GM12878 (cell line): ENCODE data around the gene SEMA4A. TPM values are rescaled to one million over a fixed set of nuclear protein-coding genes. Genes with fewer than 3 reads are reported as not detected.
A peak's percentile ranks its signal among the peaks of the same experiment; 100 is the strongest.

Experiments used
- ATAC-seq: fragments of 200-7000 bp; cut with Tn5 transposase; 3 replicates; pipeline ENCODE4 v1.9.1; 2020; ENCODE audit warnings: mild to moderate bottlenecking, moderate library complexity
- BruUV-seq: library from RNA; stranded (reverse); fragments of 400-500 nt; replicated peaks from 2 replicates; lab custom pipeline; 2021; lab: Mats Ljungman, UMichigan
- CTCF ChIA-PET: fragments of 300-600 bp; sonication (Branson Sonifier 250); formaldehyde crosslinking; extraction: SDS; loops from one replicate; lab custom pipeline; 2021; ENCODE audit warnings: inconsistent platforms; lab: Yijun Ruan, JAX
- POLR2A ChIA-PET: fragments of 350-600 bp; formaldehyde crosslinking; extraction: SDS; loops from one replicate; lab custom pipeline; 2021; ENCODE audit warnings: inconsistent platforms; lab: Charles Lee
- RAD21 ChIA-PET: fragments of 300-600 bp; sonication (Branson Sonifier 250); formaldehyde crosslinking; loops from one replicate; lab custom pipeline; 2023; ENCODE audit warnings: antibody characterized with exemption; ENCODE audit not compliant: unreplicated experiment; lab: Charles Lee
- SMC1A ChIA-PET: fragments of 300-600 bp; sonication (Branson Sonifier 250); formaldehyde crosslinking; loops from one replicate; lab custom pipeline; 2023; ENCODE audit not compliant: unreplicated experiment, uncharacterized antibody; lab: Charles Lee
- DNase-seq: peaks from one replicate; pipeline ENCODE4 v3.0.0-alpha.2; 2011; ENCODE audit warnings: low read depth, low spot score
- FAIRE-seq: peaks from 3 replicates; lab custom pipeline; 2011; peaks lifted over from hg19 to GRCh38; lab: Jason Lieb, UNC
- H2AFZ ChIP-seq: 2 replicates; pipeline ENCODE4 v1.6.0; 2011; ENCODE audit warnings: low read depth, low read length, control low read depth; ENCODE audit not compliant: control insufficient read depth
- H3K27ac ChIP-seq: 2 replicates; pipeline ENCODE4 v1.5.1; 2011; ENCODE audit warnings: control low read depth; ENCODE audit not compliant: control insufficient read depth, insufficient read depth
- H3K27me3 ChIP-seq, 2 experiments: replicated peaks in 1 of 2; 2 replicates each; pipeline versions ENCODE4 v1.6.0 to v1.6.1; 2011; ENCODE audit warnings: low read length in 1 of 2; ENCODE audit not compliant: control insufficient read depth in 2 of 2, insufficient read depth in 2 of 2
- H3K36me3 ChIP-seq, 2 experiments: 2 replicates each; pipeline ENCODE4 v1.5.1; 2011; ENCODE audit warnings: low read length in 1 of 2; ENCODE audit not compliant: control insufficient read depth in 2 of 2, insufficient read depth in 2 of 2
- H3K4me1 ChIP-seq: 2 replicates; pipeline ENCODE4 v1.6.1; 2011; ENCODE audit warnings: mild to moderate bottlenecking, low read length, moderate library complexity, mixed read lengths; ENCODE audit not compliant: control insufficient read depth, insufficient read depth
- H3K4me2 ChIP-seq: 2 replicates; pipeline ENCODE4 v1.6.0; 2011; ENCODE audit warnings: control low read depth; ENCODE audit not compliant: control insufficient read depth, insufficient read depth
- H3K4me3 ChIP-seq: fragments of 200-600 bp; sonication (generic); 2 replicates; pipeline ENCODE4 v1.5.1; 2016
- H3K79me2 ChIP-seq: 2 replicates; pipeline ENCODE4 v1.6.0; 2011; ENCODE audit warnings: low read length; ENCODE audit not compliant: control insufficient read depth, insufficient read depth
- H3K9ac ChIP-seq: 2 replicates; pipeline ENCODE4 v1.8.0; 2011; ENCODE audit warnings: low read length, control low read depth, mixed read lengths; ENCODE audit not compliant: control insufficient read depth, insufficient read depth
- H3K9me3 ChIP-seq: replicated peaks from 3 replicates; pipeline ENCODE4 v1.5.1; 2011; ENCODE audit warnings: mild to moderate bottlenecking, low read length; ENCODE audit not compliant: control insufficient read depth, insufficient read depth
- H4K20me1 ChIP-seq: 2 replicates; pipeline ENCODE4 v1.6.0; 2011; ENCODE audit not compliant: control insufficient read depth, insufficient read depth
- BHLHE40 ChIP-seq, 2 experiments: fragments of 450-650 bp in 1 of 2; IDR thresholded peaks; 2 replicates each; pipeline ENCODE4 v1.6.1; 2011 to 2017; ENCODE audit warnings: low read depth in 2 of 2, borderline replicate concordance in 1 of 2, improper control_type of control experiment in 1 of 2, low read length in 1 of 2, mild to moderate bottlenecking in 1 of 2
- CBX5 ChIP-seq: sonication (generic); IDR thresholded peaks from 2 replicates; pipeline ENCODE4 v1.6.1; 2016; ENCODE audit warnings: low read depth, moderate library complexity, mild to moderate bottlenecking, inconsistent platforms
- CUX1 ChIP-seq: IDR thresholded peaks from 2 replicates; pipeline ENCODE4 v1.6.1; 2012; ENCODE audit warnings: improper control_type of control experiment, low read depth, low read length; ENCODE audit not compliant: insufficient replicate concordance
- ELK1 ChIP-seq: IDR thresholded peaks from 2 replicates; pipeline ENCODE4 v1.6.1; 2012; ENCODE audit warnings: low read depth, low read length, improper control_type of control experiment
- ETV6 ChIP-seq, 2 experiments: fragments of 450-650 bp in 1 of 2; IDR thresholded peaks in 1 of 2; conservative IDR thresholded peaks in 1 of 2; 2 replicates each; pipeline ENCODE4 v1.6.1; 2014; ENCODE audit warnings: antibody characterized with exemption in 1 of 2, borderline replicate concordance in 1 of 2, low read depth in 1 of 2, mild to moderate bottlenecking in 1 of 2, moderate library complexity in 1 of 2
- EZH2 ChIP-seq: IDR thresholded peaks from 2 replicates; pipeline ENCODE4 v1.6.1; 2012; ENCODE audit warnings: low read depth, mild to moderate bottlenecking, control low read depth, inconsistent platforms, low read length, borderline replicate concordance; ENCODE audit not compliant: control insufficient read depth
- IKZF2 ChIP-seq, 2 experiments: fragments of 450-650 bp; IDR thresholded peaks; 2 replicates each; pipeline ENCODE4 v1.6.1; 2017; ENCODE audit warnings: mild to moderate bottlenecking in 2 of 2, moderate library complexity in 2 of 2
- MEF2B ChIP-seq: fragments of 450-650 bp; IDR thresholded peaks from 2 replicates; pipeline ENCODE4 v1.6.1; 2018; ENCODE audit warnings: mild to moderate bottlenecking, moderate library complexity; ENCODE audit not compliant: partially characterized antibody, poor library complexity, severe bottlenecking
- RB1 ChIP-seq: fragments of 450-650 bp; formaldehyde crosslinking; IDR thresholded peaks from 2 replicates; pipeline ENCODE4 v1.6.1; 2017; ENCODE audit warnings: mild to moderate bottlenecking, borderline replicate concordance
- SPI1 ChIP-seq: IDR thresholded peaks from 2 replicates; pipeline ENCODE4 v1.6.1; 2011; ENCODE audit warnings: low read depth, mild to moderate bottlenecking, low read length, moderate library complexity, borderline replicate concordance; ENCODE audit not compliant: insufficient read depth
- SUPT20H ChIP-seq: IDR thresholded peaks from 2 replicates; pipeline ENCODE4 v1.6.1; 2011; ENCODE audit warnings: low read depth, mild to moderate bottlenecking, low read length, moderate library complexity, borderline replicate concordance; ENCODE audit not compliant: control insufficient read depth
- YY1 ChIP-seq: IDR thresholded peaks from 2 replicates; pipeline ENCODE4 v1.6.1; 2011; ENCODE audit warnings: low read depth, mild to moderate bottlenecking, low read length
- ZNF622 ChIP-seq: fragments of 450-650 bp; IDR thresholded peaks from 2 replicates; pipeline ENCODE4 v1.6.1; 2017; ENCODE audit warnings: mild to moderate bottlenecking, inconsistent platforms
- WGBS: methylation state at CpG from one replicate; pipeline ENCODE4 v1.1.6; 2016; ENCODE audit warnings: low lambda C conversion rate; ENCODE audit not compliant: insufficient replicate concordance, insufficient coverage; ENCODE audit errors: missing lambda C conversion rate; 5-methylcytosine and 5-hydroxymethylcytosine counted together
- in situ Hi-C: fragments of 300-500 bp; cut with MboI; formaldehyde crosslinking; loops from 9 replicates; pipeline ENCODE4 v1.14.3; 2018; ENCODE audit warnings: mixed read lengths
- intact Hi-C: fragments of 100-400 bp; cut with micrococcal nuclease; formaldehyde crosslinking; loops from one replicate; pipeline ENCODE4 v1.14.2; 2022; ENCODE audit not compliant: unreplicated experiment
- polyA plus RNA-seq, 11 experiments: library from polyadenylated mRNA; depleted of rRNA in 4 of 11; unstranded in 6 of 11; stranded (reverse) in 5 of 11; fragments of >200 nt; fragmentation: Nextera tagmentation in 4 of 11; fragmentation: Illumina TruSeq in 1 of 11; extraction: Ambion mirVana in 4 of 11; extraction: Trizol in 1 of 11; gene quantifications; 1 replicate in 1 of 11; 2 replicates in 10 of 11; pipeline versions ENCODE4 v1.2.1 to v1.2.3, GENCODE V29; 2011 to 2016; ENCODE audit warnings: inconsistent platforms in 2 of 11, missing spikeins in 2 of 11, low read depth in 1 of 11
- total RNA-seq, 4 experiments: library from RNA; depleted of rRNA in 3 of 4; stranded (reverse); fragments of >200 nt in 3 of 4; fragmentation: Illumina TruSeq in 1 of 4; extraction: Trizol in 1 of 4; gene quantifications; 2 replicates each; pipeline versions ENCODE4 v1.2.1 to v1.2.3, GENCODE V29; 2013 to 2021
- TF ChIP-seq, protein P1 (sequence below): IDR thresholded peaks from 2 replicates; pipeline ENCODE4 v1.6.1; 2011; ENCODE audit warnings: low read depth, low read length, improper control_type of control experiment, borderline replicate concordance

The SEMA4A gene
- total and polyA plus RNA-seq, 10 of the 15 experiments (the other 5 are each of a cell fraction or from before 2014, with no cell fraction given) = 2.6 to 64.2 (median 32.8) TPM

GRCh38 chr1:156148216-156148615 is 5.2 kb upstream of the SEMA4A start:
- RAD21 ChIA-PET = interaction anchor here (0.8 to 17.9 kb wide), 15 partner anchors 8 to 343 kb away, joined by 3 to 361 read pairs (median 5); partner anchors contain the start of gene PMF1
- FAIRE-seq (peak; percentile 65), ATAC-seq (peak; percentile 15), DNase-seq (peak; percentile 62)
- Histone ChIP-seq H4K20me1 (no peaks in the 10 kb centered on the region), H2AFZ (peak overlapping the region; percentile 61), H3K4me1 (peaks cover 66% of the 10 kb centered on the region), H3K79me2 (peaks cover 1% of the 10 kb centered on the region), H3K9ac (peak overlapping the region; percentile 42), H3K4me3 (no peak overlapping the region; the same call in 1 of the 2 replicates), H3K9me3 (no peaks in the 10 kb centered on the region), H3K27me3 (no peaks in the 10 kb centered on the region), H3K36me3 (no peaks in the 10 kb centered on the region), H3K4me2 (peak overlapping the region; percentile 95), H3K27ac (peak overlapping the region; percentile 80)
- intact Hi-C loops = loop anchor here (5.0 kb wide), 1 partner anchor 169 kb away; no protein-coding TSS in a partner anchor
- 2% methylated on average over 6 of the region's 6 CpGs for WGBS
- SMC1A ChIA-PET = interaction anchor here (0.6 to 22.3 kb wide), 18 partner anchors 8 to 210 kb away, joined by 3 to 411 read pairs (median 8); partner anchors contain the start of genes PMF1, SLC25A44 and SMG5
- POLR2A ChIA-PET = interaction anchor here (0.6 to 11.7 kb wide), 9 partner anchors 12 to 189 kb away, joined by 3 to 158 read pairs (median 7); partner anchors contain the start of genes PMF1 and SLC25A44
- CTCF ChIA-PET = interaction anchor here (0.6 to 16.8 kb wide), 13 partner anchors 9 to 298 kb away, joined by 3 to 502 read pairs (median 13); partner anchors contain the start of genes SLC25A44 and SMG5
- no TSS peak for BruUV-seq
- in situ Hi-C loops = loop anchor here (5.0 kb wide), 1 partner anchor 74 kb away; no protein-coding TSS in a partner anchor
- TF ChIP-seq CUX1 (no peak), RB1 (no peak), SPI1 (peak; percentile 31; the same call in 1 of the 2 replicates), SUPT20H (no peak), EZH2 (no peak), YY1 (peak; percentile 65; the same call in 1 of the 2 replicates), MEF2B (peak; percentile 79), BHLHE40 (IDR thresholded peaks at IDR 0.05; ENCODE audit: borderline replicate concordance in 1 of 2, low read depth in 2 of 2, low read length in 1 of 2) (peak; percentile 40 to 80; a peak in 2 of 4 replicates), ZNF622 (no peak), CBX5 (no peak), ELK1 (no peak), IKZF2 (IDR thresholded peaks at IDR 0.05) (peak; percentile 19 to 41; a peak in 1 of 4 replicates), ETV6 (conservative IDR thresholded peaks at IDR 0.05 in 1 of 2, IDR thresholded peaks at IDR 0.05 in 1 of 2; ENCODE audit: borderline replicate concordance in 1 of 2, low read depth in 1 of 2) (0 out of 4 replicates have a peak, but pooled peaks of 1 of the 2 experiments have one; percentile 21)
- TF ChIP-seq, protein P1, sequence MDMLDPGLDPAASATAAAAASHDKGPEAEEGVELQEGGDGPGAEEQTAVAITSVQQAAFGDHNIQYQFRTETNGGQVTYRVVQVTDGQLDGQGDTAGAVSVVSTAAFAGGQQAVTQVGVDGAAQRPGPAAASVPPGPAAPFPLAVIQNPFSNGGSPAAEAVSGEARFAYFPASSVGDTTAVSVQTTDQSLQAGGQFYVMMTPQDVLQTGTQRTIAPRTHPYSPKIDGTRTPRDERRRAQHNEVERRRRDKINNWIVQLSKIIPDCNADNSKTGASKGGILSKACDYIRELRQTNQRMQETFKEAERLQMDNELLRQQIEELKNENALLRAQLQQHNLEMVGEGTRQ = no peak
